Renal cortical epithelial cell (primary cell): ENCODE results near the gene ADAMTS2. TPM values are rescaled to one million over a fixed set of nuclear protein-coding genes. Genes with fewer than 3 reads are reported as not detected.
"Not testable (repeated sequence)": the region's sequence is repeated elsewhere in the genome, so short reads cannot be mapped to it uniquely, and the experiment has no call there.

Source experiments
- DNase-seq: peaks from one replicate; pipeline ENCODE4 v3.0.0-alpha.2; 2011; ENCODE audit warnings: low read depth
- total RNA-seq: library from RNA; depleted of rRNA; stranded (reverse); fragments of >200 nt; gene quantifications from 2 replicates; pipeline ENCODE4 v1.2.3, GENCODE V29; 2014

Gene ADAMTS2
- total RNA-seq, 1 donor from 2014 or later = 4.2 TPM

GRCh38 chr5:179325296-179326031 is 19.8 kb downstream of the ADAMTS2 start:
- no peak for DNase-seq

- no peak for DNase-seq
Observed at GRCh38 chr5:179324760-179325295, 20.4 kb downstream of the ADAMTS2 start.

GRCh38 chr5:179324316-179324715 is 20.9 kb downstream of the ADAMTS2 start:
- not testable (repeated sequence) for DNase-seq

GRCh38 chr5:179323026-179323870 is 22.0 kb downstream of the ADAMTS2 start:
- no peak for DNase-seq

- DNase-seq = no peak
Observed at GRCh38 chr5:179322071-179323025, 22.9 kb downstream of the ADAMTS2 start.

- DNase-seq = no peak
Observed at GRCh38 chr5:179321206-179321987, 23.9 kb downstream of the ADAMTS2 start.

GRCh38 chr5:179319741-179320281 is 25.4 kb downstream of the ADAMTS2 start:
- no peak for DNase-seq

GRCh38 chr5:179319123-179319522 is 26.1 kb downstream of the ADAMTS2 start:
- no peak for DNase-seq

GRCh38 chr5:179318221-179318955 is 26.9 kb downstream of the ADAMTS2 start:
- no peak for DNase-seq

- DNase-seq = no peak
Observed at GRCh38 chr5:179317411-179318220, 27.6 kb downstream of the ADAMTS2 start.

- DNase-seq = no peak
Observed at GRCh38 chr5:179316982-179317381, 28.3 kb downstream of the ADAMTS2 start.

GRCh38 chr5:179316111-179316551 is 29.1 kb downstream of the ADAMTS2 start:
- DNase-seq = no peak

GRCh38 chr5:179315356-179315890 is 29.8 kb downstream of the ADAMTS2 start:
- no peak for DNase-seq

GRCh38 chr5:179314606-179315355 is 30.5 kb downstream of the ADAMTS2 start:
- DNase-seq = no peak

GRCh38 chr5:179313849-179314521 is 31.3 kb downstream of the ADAMTS2 start:
- DNase-seq = no peak

- DNase-seq = no peak
Observed at GRCh38 chr5:179312557-179313235, 32.6 kb downstream of the ADAMTS2 start.

GRCh38 chr5:179311581-179311980 is 33.7 kb downstream of the ADAMTS2 start:
- no peak for DNase-seq
